ENCODE data around the gene NETO1.

The NETO1 gene

DNA sequence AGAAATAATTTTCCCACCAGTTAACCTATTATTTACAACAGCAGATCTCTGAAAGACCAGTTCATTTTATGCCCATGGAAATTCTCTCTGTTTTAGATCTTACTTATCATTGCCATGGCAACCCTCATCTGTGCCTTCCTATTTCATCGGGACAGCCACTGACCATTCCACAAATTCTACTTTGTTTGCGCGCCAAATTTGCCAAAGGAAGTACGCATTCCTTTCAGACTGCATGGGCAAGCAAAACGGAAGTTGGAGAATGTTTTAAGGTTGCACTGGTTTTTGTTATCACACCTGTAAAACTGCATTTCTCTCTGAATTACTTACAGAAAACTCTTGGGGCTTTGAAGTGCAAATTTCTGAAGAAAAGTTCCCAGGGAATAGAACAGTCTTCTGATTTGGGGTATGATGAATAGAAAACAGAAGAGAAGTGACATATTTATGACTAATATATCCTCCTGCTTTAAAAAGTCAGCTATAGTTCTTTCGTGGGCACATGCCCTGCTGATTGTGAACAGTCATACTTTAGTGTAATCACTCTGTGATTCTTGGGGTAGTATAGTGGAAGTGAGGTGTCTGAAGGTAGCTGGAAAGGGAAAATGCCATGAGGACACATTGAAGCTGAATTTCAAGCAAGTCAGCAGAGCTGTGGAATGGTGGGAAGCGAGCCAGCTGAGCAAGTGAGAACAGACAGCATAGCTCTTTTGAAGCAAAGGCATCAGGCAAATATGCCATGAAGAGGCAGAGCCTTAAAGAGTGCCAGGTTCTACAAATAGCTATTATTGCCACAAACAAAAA is 20.9 kb downstream of the NETO1 start:
- DNase-seq (ENCODE audit: low read depth): no peak

DNA sequence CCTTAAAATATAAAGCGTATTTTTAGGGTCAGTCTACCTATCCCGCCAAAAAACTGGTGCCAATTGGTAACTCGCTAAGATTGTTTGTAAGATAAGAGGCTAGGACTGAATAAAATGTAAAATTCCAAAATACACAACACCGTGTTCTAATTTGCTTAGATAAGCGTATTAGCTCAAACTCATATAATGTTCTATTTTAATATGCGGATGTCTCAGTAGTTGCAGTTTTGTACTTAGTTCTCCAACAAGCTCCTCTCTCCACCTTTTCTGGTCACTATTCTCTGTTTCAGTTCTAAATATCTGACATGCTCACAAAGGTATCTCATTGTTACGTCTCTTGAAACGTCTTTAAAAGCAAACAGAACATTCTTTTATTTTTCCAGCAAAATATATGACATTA is 24.0 kb downstream of the NETO1 start:
- DNase-seq (ENCODE audit: low read depth): no peak

DNA sequence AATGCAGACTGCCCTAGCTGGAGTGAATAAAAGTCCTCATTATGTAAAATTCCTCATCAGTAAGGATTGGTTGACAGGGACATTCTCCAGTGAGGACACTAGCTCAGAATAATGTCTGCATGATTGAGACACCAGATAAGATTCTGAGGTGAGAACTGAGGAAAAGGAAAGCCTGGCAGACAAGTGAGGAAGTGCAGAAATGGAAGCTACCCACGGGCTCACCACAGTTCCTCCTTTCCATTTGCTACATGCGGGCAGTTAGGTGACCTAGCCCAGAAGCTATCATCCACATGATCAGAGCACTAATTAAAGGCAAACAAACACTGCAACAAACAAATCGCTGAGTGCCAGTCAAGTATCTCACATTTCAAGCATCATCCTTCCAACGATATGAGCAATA is 27.7 kb downstream of the NETO1 start:
- DNase-seq (ENCODE audit: low read depth): no peak

DNA sequence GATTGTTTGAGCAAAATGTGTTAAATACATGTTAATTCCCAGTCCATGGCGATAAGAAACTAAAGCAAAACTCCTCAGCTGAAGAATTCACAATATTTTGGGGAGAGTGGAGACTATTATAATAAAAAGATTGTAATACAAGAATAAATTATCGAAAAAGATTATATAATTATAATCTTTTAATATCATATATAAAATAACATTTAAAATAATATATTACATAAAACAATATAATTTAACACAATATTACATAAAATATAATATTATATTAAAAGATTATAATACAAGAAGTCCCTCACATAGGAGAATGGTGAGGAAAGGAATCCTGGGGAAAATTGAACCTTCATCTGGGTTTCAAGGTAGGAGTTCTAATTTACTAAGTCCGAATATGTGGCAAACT is 33.1 kb downstream of the NETO1 start:
- no peak for DNase-seq (ENCODE audit: low read depth)

DNA sequence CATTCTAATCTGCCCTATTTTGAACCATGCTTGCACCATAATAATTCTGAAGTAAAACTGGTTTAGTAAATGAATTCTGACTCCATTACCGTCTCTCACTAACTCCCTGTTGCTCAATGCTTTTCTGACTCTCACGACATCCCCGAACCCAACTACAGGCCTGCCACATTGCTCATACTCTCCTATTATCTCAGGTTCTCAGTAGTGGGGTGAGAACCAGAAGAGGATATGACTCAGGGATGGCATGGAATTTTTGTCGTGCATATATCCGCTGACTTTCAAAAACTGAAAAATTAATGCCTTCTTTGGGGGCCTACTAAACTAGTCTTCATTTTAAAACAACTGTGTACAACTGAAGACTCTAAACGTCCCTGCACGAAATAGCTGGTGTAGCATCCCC is 34.3 kb downstream of the NETO1 start:
- DNase-seq (ENCODE audit: low read depth): no peak

DNA sequence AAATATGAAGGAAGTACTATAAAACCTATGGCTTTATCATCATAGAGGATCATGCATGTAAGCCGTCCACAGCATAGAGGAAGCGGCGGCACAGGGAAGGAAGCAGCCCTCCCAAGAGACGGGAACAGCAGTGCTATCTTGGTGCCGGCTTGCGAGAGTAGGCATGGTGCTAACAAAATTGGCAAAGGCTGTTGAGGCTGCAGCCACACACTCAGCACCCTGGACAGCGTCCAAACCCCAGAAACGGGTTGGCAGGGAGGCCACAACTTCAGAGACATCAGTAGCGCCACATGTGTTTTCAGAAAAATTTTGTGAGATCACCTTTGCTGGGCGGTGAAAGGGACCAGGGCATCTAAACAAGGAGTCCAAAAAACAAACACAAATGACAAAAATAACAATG is 37.7 kb downstream of the NETO1 start:
- DNase-seq (ENCODE audit: low read depth): no peak

DNA sequence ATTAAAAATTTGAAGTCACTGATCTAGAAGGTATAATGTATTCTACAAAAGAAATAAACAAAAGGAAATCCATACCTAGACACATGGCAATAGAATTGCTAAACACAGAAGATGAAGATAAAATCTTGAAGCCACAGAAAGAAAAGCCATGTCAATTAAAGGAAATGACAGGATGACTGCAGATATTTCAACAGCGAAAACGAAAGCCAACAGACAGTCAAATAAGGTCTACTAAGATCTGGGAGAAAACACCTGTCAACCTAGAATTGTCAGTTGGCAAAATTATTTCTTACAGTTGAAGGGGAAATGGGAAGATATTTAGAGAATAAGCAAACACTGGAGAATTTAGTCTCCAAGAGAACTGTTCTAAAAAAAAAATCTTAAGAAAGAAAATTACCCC is 39.2 kb downstream of the NETO1 start:
- no peak for DNase-seq (ENCODE audit: low read depth)

DNA sequence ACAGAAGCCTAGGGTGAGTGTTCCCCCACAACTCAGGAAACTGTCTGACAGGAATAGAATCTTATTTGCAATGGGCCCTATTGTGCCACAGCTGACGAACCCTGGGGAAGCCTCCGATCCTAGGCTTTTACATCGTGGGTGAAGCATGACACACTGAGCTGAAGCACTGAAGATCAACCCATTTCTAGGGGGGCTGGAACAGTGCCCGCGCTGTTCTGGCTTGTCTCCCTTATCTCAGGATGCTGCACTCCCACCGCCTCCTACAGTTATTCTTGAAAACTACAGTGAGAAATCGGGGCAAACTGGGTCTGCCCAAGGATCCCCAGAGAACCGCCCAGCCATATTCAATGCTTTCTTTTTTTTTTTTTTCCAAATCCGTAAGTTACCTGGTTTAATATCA is 41.1 kb downstream of the NETO1 start:
- no peak for DNase-seq (ENCODE audit: low read depth)

DNA sequence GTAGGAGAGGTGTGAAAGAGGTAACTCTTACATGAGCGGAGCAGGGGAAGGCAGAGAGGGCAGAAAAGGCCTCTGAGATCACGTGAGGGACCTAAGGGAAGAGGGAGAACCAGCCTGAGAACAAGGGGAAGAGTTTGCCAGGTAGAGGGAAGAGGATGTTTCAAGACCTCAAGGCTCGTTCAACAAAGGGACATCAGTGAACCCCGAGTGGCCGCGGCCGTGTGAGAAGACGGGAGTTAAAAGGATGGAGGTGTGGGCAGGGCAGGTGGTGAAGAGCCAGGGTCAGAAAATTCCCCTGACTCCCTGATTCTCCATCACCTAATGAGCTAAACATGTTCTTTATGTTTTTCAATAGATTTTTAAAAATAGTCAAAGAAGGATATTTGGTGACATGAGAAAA is 44.4 kb downstream of the NETO1 start:
- DNase-seq (ENCODE audit: low read depth): no peak

DNA sequence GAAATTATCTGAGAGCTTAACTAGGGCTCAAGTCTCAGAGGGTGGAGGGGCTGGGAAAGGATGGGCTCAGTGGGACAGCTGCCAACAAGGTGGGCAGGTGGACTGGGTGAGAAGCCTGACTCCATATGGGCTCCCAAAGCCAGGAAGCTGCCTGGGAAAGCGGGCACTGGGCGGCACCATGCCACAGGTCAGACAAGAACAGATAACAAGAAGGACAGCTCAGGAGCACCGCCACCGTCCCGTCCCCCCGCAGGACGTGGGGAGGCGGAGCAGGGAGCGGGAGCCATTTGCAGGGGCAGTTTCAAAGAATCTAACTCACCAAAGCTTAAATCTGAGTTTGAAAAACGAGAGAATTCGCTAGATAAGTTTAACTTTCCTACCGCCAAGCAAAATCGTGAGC is 45.6 kb downstream of the NETO1 start:
- no peak for DNase-seq (ENCODE audit: low read depth)

DNA sequence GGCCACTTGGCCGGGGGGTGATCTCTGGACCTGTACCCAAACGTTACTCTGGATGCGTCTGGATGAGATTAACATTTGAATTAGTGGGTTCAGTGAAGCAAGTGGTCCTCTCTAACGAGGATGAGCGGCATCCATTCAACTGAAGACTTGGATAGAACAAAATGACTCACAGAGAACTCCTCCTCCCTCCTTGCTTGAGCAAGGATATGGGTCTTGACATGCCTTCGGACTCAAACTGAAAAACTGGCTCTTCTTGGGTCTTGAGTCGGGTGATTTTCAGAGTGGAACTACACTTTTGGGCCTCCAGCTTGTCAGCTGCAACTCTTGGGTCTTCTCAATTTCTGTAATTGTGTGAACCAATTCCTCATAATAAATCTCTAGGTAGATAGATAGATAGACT is 47.2 kb downstream of the NETO1 start:
- DNase-seq (ENCODE audit: low read depth): no peak

DNA sequence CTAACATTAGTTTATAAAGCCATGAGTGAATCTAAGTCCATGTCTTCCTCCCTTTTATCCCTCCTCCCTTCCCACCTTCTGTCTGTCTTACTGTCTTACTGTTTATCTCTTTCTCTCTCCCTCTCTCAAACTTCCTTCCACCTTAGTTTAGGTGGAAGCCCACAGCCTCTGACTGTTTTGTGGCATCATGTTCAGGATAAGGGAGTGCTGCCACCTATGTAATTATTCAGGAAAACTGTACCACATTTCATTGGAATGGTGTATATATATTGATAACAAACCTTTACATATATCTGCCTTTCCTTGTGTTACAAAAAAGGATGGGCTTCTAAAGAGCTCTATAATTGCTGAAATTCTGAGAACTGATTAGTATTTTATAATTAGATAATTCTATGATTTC is 48.7 kb downstream of the NETO1 start:
- no peak for DNase-seq (ENCODE audit: low read depth)

DNA sequence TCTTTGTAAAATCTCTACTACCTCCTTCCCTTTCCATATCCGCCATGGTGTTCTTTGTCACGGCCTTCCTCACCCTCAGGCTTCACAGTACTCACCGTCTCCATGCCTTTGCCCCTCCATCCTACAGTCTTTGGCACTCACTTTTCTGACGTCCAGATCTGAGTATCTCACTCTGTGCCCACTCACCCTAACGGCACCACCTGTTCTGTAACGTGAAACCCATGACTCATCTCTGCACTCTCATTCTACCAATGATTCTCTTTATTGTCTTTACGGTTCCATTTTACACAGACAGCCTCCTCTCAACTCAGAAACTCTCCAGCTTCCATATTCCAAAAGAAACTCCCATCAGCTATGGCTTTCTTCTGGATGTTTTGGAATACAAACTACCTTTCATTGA is 56.7 kb downstream of the NETO1 start:
- DNase-seq (ENCODE audit: low read depth): no peak

DNA sequence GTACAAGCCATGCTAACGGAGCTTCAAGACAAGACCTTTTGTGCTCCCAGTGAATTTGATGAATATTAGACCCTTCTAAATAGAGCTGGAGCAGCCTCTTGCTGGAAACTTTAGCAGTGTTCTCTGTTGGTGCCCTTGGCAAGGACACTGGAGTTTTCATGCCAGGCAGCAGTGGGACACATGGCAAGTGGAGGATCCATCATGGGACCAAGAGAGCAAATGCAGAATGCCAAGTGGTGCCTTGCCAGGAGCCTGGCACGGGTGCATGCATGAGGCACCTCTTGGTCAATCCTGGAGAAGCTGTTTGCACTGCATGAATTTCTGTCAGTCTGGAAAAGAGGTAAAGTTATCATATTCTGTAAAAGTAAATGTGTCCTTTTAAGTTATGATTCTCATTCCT is 59.1 kb downstream of the NETO1 start:
- DNase-seq (ENCODE audit: low read depth): no peak

DNA sequence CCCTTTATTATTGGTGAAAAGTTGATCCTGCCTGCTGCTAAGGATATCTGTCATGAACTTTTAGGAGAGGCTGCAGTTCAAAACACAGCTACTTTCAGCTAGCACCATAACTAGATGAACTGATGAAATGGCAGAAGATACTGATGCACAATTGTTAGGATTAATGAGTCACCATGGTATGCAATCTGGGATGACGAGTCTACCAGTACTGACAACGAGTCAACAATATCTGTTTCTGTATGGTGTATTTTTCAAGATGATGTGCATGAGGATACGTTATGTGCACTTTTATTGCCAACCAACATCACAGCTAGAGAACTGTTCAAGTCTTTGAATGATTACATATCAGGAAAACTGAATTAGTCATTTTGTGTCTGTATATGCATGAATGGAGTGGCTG is 68.7 kb downstream of the NETO1 start:
- no peak for DNase-seq (ENCODE audit: low read depth)

DNA sequence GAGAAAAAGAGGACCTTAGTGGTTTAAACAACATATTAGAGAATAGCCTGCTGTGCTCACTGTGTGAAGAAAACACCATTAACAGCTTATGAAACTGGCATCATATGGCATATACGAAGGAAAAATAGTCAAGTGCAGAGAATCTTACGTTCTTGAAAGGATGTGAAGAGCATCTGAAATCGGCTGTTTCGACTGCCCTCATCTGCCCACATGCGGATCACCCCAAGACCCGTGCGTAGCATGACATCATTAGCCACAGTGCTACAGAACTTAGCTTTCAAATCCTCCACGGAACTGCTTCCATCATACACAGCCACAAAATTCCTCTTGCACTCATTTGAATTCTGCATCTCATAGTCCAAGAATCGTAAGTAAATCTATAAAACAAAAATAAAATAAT is 84.3 kb downstream of the NETO1 start:
- DNase-seq (ENCODE audit: low read depth): no peak

DNA sequence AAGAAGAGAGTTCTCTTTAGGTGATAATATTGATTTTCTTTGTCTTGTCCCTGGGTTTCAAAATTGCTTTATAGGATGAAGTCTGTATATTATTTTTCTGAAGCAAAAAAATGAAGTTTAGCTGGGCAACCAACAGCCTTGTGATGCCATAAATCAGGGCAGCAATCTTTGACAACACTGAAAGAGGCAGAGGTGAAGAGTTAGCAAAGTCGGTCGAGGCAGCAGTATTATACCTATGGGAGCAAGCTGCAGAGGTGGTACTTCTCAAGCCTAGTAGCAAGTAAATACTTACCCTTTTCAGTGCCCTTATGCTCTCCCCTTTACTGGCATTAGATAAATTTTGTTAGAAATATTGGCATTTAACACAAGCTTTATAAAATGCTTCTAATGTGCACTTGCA is 92.9 kb downstream of the NETO1 start:
- DNase-seq (ENCODE audit: low read depth): no peak

DNA sequence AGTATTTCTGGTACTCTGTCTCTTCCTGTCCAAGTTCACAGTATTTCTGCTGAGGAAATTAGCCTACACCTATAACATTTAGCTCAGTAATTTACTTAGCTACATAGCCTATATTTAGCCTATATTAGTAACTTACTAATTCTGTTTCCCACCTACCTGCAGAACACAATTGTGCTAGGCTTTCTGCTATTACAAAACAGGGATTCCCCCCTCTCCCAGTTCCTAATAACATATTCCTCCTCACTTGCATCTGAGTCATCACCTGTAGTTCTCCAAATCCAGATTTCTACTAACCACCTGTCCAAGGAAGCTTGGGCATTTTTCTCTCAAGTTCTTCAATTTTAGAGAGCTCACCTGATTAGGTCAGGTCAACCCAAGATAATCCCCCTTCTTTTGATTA is 94.9 kb downstream of the NETO1 start:
- DNase-seq (ENCODE audit: low read depth): no peak

DNA sequence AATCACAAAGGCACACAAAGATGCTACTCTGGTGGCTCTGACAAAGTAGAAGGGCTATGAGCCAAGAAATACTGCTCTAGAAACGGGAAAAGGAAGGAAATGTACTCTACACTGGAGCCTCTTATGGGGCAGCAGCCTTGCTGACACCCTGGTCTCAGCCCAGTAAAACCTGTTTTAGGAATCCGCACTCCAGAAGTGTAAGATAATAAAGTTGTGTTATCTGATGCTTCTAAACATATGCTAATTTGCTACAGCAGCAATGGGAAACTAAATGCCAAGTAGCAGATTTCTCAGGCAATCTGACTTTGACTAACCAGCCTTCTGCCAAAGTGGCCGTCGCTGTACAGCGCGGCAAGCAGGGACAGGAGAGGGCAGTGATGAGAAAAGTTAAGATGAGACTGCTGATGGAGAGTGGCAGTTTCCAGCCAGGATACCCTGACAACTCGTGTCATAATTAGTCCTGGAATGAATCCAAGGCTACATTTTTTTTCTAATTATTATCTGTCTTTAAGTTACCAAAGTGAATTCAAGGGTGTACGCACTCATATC is 99.0 kb downstream of the NETO1 start:
- no peak for DNase-seq (ENCODE audit: low read depth)

DNA sequence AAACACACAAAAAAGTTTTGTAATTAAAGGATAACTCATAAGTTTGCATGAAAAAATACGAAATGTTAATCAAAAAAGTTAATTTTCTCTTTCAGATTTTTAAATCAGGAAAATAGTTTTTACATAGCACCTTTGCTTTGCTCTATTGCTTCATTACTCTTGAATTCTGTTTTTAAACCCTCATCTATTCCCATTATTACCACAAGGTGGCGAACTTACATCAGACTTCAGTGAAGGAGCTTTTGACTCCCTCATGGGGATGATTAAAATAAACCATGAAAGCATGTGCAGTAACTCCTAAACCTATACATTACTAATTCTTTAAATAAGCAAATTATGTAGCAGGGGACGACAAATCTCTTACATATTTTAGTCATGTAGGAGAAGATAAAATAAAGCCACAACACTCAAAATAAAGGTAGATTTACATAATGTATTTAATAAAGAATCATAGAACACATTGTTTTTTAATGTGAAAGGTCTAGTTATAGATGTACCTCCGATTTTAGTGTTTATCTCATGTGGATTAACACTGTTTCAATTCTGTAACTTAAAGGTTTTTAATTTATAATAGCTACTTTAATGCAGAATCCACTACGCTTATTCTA is 105.2 kb downstream of the NETO1 start:
- DNase-seq (ENCODE audit: low read depth): no peak

DNA sequence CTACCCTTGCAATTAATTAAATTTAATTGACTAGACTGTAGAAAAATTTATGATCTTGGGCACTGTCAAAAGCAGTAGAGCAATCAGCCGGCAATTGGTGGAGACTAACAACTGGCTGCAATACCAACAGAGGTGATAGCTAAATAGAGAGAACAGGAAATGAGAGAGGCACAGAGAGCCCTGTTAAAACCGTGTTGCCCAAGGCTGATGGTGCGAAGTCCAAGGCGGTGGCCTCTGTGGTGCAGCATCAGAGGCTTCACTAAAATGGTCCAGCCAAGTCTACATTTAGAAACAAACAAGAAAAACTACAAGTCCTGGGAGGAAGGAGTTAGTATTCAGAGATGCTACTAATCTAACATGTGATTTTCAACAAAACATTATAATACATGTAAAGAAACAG is 115.6 kb downstream of the NETO1 start:
- no peak for DNase-seq (ENCODE audit: low read depth)

DNA sequence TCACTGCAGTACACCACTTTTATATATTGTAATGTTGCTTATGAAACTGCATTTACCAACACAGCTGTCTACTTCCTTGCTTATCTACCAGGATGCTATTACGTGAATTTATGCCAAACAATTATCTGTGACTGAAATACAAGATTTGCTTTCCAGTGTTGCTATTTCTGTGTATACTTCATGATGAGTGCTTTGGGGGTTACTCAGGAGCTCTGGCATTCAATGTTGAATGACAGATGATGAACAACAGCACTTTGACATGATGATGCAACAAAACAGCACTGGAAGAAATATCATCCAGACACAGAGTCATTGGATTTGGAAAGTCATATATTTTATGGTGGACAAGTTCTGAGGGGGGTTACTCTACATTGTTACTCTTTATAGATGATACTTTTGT is 125.8 kb downstream of the NETO1 start:
- no peak for DNase-seq (ENCODE audit: low read depth)

DNA sequence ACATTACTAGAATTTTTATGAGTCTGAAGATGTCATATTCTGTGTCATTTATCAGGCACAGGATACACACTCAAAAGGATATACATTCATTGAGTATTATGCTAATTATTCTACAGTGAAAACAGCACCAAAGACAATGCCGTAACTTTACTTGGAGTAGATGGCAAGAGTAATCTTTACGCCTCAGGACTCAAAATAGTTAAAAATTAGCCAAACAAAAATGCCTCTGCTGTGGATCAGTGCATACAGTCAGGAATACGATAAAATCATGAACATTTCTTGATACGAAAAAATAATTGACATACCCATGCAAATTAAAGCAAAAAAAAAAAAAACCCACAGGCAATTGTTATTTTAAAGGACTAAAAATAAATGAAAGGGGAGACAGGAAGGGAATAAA is 129.7 kb downstream of the NETO1 start:
- no peak for DNase-seq (ENCODE audit: low read depth)

DNA sequence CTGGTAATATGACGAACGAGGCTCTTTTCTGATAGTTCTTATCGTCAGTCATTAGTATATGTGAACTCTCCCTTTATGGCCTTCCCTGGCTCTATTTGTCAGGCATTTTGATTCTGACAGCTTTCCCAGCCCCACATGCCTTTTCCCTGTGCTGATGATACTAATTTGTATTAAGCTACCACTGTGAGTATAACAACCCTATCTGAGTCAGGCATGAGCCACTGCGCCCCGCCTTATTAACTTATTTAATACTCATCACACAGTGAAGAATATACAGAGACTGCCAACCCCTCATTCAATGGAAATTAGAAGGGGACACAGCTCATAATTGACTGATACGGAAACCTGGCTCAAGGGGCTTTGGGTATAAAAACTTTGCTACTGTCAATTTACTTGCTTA is 140.0 kb downstream of the NETO1 start:
- DNase-seq (ENCODE audit: low read depth): no peak
